ENCODE results near the gene MAML2. TPM values are rescaled to one million over a fixed set of nuclear protein-coding genes. Genes with fewer than 3 reads are reported as not detected.

Gene MAML2
- total and polyA plus RNA-seq, 8 donors, result 1.3 to 22.8 (median 12.1) TPM

GRCh38 chr11:96036863-96037262, 306.1 kb downstream of the MAML2 start:
- Histone ChIP-seq H3K4me3 (no peak overlapping the region), H3K36me3 (no peaks in the 10 kb centered on the region), H3K4me1 (peaks cover 0 to 27% (median 8%) of the 10 kb centered on the region in 4 donors), H3K27ac (no peak overlapping the region), H3K9me3 (no peaks in the 10 kb centered on the region), H3K27me3 (no peaks in the 10 kb centered on the region)
- WGBS, 5 donors, result 74 to 93% (median 85%) methylated on average over 6 of the region's 6 CpGs
- DNase-seq, result no peak
- TF ChIP-seq EP300 (IDR thresholded peaks at IDR 0.05) (no peak), POLR2A (IDR thresholded peaks at IDR 0.05) (no peak), POLR2AphosphoS5 (IDR thresholded peaks at IDR 0.05) (no peak), CTCF (IDR thresholded peaks at IDR 0.05) (no peak)
- intact Hi-C loops (cut with DNase I; ENCODE audit: low total_unique reads), result no loop called here

DNA sequence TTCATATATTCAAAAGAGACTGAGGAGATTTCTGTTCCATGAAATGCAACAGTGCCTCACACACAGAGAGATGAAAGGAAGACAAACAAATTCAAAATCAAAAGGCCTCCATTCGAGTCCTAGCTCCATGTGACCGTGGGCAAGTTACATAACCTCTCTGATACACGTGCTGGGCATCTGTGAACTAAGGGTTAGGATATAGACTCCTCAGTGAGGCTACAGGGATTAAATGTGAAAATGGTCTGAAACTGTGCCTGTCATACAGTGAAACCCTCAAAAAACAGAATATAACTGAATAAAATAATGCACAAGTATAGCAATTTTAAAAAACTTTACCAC, 307.3 kb downstream of the MAML2 start:
- Histone ChIP-seq H3K27ac (no peak overlapping the region), H3K36me3 (no peaks in the 10 kb centered on the region), H3K4me1 (peaks cover 0 to 27% (median 8%) of the 10 kb centered on the region in 4 donors), H3K9me3 (no peaks in the 10 kb centered on the region), H3K27me3 (no peaks in the 10 kb centered on the region), H3K4me3 (no peak overlapping the region)
- TF ChIP-seq EP300 (IDR thresholded peaks at IDR 0.05) (no peak), POLR2AphosphoS5 (IDR thresholded peaks at IDR 0.05) (no peak), CTCF (IDR thresholded peaks at IDR 0.05) (no peak), POLR2A (IDR thresholded peaks at IDR 0.05) (no peak)
- WGBS, 5 donors, result 43 to 66% (median 49%) methylated on average over 3 of the region's 3 CpGs
- intact Hi-C loops (cut with DNase I; ENCODE audit: low total_unique reads), result no loop called here
- DNase-seq, result no peak

GRCh38 chr11:96035031-96035739, 307.8 kb downstream of the MAML2 start:
- H3K9me3 ChIP-seq, result no peaks in the 10 kb centered on the region
- peak overlapping the region in 1 of 5 donors; percentile 0 for H3K27ac ChIP-seq
- no peak for DNase-seq

GRCh38 chr11:96033599-96033998, 309.4 kb downstream of the MAML2 start:
- Histone ChIP-seq H3K9me3 (no peaks in the 10 kb centered on the region), H3K4me1 (peaks cover 0 to 27% (median 8%) of the 10 kb centered on the region in 4 donors), H3K36me3 (no peaks in the 10 kb centered on the region), H3K4me3 (no peak overlapping the region), H3K27ac (peak overlapping the region in 1 of 5 donors; percentile 10), H3K27me3 (no peaks in the 10 kb centered on the region)
- 74 to 92% (median 81%) methylated on average over 4 of the region's 4 CpGs for WGBS, 5 donors
- DNase-seq, result peak in 1 of 2 donors; percentile 60
- intact Hi-C loops (cut with DNase I; ENCODE audit: low total_unique reads), result no loop called here
- TF ChIP-seq EP300 (IDR thresholded peaks at IDR 0.05), result no peak
- TF ChIP-seq POLR2A (IDR thresholded peaks at IDR 0.05), result no peak
- no peak for TF ChIP-seq POLR2AphosphoS5 (IDR thresholded peaks at IDR 0.05)
- no peak for TF ChIP-seq CTCF (IDR thresholded peaks at IDR 0.05)

More at GRCh38 chr11:96035031-96035739, 307.8 kb downstream of the MAML2 start:
- Histone ChIP-seq H3K4me3 (no peak overlapping the region), H3K4me1 (peaks cover 0 to 27% (median 8%) of the 10 kb centered on the region in 4 donors), H3K27me3 (no peaks in the 10 kb centered on the region), H3K36me3 (no peaks in the 10 kb centered on the region)
- 55 to 78% (median 61%) methylated on average over 5 of the region's 5 CpGs for WGBS, 5 donors
- TF ChIP-seq POLR2A (IDR thresholded peaks at IDR 0.05) (no peak), CTCF (IDR thresholded peaks at IDR 0.05) (no peak), EP300 (IDR thresholded peaks at IDR 0.05) (no peak), POLR2AphosphoS5 (IDR thresholded peaks at IDR 0.05) (no peak)
- intact Hi-C loops (cut with DNase I; ENCODE audit: low total_unique reads), result no loop called here

Measured in stomach (tissue), 9 donors.